Right renal pelvis (tissue), 4 donors: ENCODE data around the gene KLHL25. TPM values are rescaled to one million over a fixed set of nuclear protein-coding genes. Genes with fewer than 3 reads are reported as not detected.
"Not testable (repeated sequence)": the region's sequence is repeated elsewhere in the genome, so short reads cannot be mapped to it uniquely, and the experiment has no call there.

ENCODE experiments used
- DNase-seq, 4 donors: peaks; one replicate each; pipeline ENCODE4 v3.0.0-alpha.2; 2013; ENCODE audit warnings: low read depth in 4 of 4, low spot score in 3 of 4, missing footprints in 1 of 4
- polyA plus RNA-seq, 4 donors: library from polyadenylated mRNA; unstranded; fragments of 120-200 nt; gene quantifications; one replicate each; pipeline ENCODE4 v1.2.1, GENCODE V29; 2013; ENCODE audit not compliant: insufficient read length in 4 of 4

KLHL25 gene
- polyA plus RNA-seq, 4 donors: 10.2 to 14.8 (median 10.4) TPM

DNA sequence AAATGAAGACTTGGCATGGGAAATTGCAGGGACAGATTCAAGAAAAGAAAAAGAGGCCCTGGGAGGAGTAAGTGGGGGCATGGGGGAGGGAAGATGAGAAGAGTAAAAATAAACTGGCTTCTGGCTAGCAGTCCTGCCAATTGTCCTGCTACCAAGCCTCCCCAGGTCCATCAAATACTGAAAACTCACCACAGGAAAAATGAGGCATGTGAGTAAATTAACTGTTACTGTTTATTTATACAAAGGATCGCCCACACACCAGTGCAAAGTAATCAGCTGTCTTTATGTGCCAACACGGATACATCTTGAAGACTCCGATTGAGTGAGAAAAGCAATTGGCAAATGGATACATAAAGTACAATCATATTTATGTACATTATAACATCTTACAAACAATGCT, 10.7 kb upstream of the KLHL25 start:
- no peak for DNase-seq

DNA sequence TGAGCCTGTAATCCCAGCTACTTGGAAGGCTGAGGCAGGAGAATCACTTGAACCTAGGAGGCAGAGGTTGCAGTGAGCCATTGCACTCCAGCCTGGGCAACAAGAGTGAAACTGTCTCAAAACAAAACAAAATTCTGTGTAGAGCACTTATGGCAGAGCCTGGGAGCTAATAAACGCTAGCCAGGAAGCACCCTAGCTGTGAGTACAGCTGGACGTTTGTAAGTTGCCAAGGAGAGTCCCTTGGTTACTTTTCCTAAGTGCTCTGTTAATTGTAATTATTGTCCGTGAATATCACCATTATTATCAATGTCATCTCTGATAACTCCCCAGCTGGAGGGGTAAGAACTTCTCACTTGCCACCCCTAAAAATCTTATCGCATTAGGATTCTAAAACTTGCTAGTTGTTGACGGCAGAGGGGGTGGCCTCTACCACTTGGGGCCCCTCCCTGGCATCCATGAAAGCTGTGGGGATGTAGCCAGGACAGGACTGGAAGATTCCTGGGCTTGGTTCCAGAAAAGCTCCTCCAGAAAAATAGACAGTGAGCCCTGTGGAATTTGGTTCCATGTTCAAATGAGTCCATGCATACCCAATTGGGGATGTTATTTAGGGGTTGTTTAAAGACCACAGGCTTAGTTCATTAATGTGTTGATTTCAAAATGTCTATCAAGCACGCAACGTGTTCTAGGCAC, 9.9 kb upstream of the KLHL25 start:
- no peak for DNase-seq

DNA sequence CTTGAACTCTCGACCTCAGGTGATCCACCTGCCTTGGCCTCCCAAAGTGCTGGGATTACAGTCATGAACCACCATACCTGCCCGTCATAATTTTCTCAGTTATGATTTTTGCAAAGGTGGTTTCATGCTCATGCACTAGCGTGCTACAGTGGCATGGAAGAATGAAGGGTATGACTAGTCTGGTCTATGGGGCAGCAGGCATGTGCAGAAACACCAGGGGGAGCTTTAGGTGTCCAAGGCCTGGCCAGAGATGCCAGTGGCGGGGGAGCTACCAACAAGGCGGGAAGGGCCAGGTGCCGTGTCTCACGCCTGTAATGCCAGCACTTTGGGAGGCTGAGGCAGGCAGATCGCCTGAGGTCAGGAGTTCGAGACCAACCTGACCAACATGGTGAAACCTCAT, 7.9 kb upstream of the KLHL25 start:
- not testable (repeated sequence) for DNase-seq

DNA sequence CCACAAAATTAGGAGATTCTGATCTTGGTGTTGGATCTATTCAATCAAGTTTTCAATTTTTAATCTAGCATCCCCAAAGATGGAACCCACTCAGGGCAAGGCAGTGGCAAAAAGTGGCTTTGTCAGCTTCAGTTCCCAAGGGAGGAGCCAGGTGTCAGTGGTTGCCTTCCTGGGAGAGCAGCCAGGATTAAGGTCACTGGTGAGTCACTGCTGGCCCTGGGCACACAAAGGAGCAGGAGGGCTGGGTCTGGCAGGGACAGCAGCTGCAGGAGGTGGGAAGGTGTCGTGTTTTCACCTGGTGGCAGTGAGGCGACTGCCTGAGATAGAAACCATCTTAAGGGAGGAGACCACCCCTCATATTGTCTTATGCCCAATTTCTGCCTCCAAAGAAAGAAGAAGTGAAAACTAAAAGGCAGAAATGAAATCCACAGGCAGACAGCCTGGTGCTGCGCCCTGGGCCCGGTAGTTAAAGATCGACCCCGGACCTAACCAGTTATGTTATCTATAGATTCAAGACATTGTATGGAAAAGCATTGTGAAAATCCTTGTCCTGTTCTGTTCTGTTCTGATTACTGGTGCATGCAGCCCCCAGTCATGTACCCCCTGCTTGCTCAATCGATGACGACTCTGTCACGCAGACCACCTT, 5.9 kb upstream of the KLHL25 start:
- DNase-seq: no peak

DNA sequence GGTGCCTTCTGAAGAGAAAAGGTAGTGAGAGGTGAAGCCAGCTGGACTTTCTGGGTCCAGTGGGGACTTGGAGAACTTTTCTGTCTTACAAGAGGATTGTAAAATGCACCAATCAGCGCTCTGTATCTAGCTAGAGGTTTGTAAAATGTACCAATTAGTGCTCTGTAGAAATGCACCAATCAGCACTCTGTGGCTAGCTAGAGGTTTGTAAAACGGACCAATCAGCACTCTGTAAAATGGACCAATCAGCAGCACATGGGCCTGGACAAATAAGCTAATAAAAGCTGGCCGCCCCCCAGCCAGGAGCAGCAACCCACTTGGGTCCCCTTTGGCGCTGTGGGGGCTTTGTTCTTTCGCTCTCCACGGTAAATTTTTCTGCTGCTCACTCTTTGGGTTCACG, 1.6 kb upstream of the KLHL25 start:
- not testable (repeated sequence) for DNase-seq

DNA sequence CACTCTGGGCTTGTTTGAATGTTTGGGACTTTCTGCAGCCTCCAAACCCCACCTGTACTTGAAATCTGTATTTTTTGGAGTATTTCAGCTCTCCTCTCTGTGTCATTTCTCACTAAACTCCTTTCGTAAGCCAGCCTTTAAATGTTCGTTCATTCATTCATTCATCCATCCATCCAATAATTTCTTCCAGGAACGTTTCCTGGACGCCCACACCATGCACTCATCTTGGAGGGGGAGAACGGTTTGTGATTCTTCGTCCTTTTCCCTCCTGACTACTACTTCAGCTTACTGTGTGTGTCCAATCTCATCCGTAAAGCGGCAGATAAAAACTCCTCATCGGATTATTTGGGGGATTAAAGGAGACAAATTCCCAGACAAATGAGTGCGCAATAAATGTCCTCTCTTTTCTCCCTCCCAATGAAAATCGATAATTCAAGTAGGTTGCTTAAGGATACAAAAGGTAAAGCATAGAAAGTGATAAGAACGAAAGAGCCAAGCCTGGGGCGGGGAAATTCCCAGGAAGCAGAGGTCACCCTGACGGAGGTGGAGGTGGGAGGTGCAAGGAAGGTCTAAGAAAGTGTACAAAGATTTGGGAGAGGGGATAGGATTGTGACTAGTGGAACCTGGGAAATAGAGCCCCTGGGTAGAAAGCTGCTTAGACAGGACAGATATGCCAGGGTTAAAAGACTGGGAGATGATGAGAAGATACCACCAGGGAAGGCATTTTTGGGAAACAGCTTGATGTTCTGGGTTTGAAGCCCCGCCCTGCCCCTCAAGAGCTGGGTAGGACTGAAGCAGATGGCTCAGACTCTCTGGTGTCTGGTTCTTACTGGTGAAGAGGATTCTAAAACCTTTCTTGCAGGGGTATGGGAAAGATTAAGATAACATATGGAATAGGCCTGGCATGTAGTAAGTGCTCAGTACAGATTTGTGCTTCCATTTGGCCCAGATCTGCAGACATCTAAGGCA, 896 bp upstream of the KLHL25 start:
- no peak for DNase-seq

DNA sequence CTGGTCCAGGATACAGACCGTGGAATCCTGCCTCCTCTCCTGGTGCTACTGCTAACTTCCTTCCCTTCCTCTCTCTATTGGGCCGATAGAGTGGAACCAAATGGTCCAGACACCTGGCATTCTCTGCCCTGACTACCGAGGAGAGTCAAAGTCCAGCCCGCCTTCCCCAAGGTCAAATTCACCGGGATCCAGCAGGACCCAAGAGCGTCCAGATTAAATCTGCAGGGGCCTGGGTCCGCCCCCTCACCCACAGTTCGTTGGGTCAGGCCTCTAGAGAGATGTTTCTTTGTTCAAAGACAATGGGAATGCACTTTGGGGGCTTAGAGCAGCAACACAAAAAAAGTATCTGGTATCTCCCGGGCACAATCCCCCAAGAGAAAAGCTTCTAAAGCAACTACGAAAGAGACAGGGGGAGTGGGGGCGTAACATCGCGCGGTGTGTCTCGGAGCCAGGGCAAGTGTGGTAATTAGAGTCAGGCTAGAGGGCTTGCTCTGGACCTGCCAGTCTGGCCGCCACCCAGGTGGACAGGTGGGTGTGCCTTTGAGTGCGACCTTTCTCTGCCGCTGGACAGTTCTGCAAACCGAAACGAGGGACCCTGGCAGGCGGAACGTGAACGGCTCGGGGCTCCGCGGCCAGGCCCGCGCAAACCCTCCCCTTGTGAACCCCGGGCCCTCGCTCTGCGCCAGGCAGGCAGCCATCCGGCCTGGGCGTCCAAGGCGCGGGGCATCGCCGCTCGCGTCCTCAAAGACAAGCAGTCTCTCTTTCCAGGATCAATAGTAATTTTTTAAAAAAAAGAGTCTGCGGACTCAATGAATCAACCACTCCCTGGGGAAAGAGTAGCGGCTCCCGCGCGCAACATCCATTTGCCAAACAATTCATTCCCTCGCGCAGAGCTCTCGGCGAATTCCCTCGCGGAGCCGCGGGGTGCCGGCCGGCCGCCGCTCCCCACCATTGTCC, 806 bp downstream of the KLHL25 start:
- DNase-seq: no peak

DNA sequence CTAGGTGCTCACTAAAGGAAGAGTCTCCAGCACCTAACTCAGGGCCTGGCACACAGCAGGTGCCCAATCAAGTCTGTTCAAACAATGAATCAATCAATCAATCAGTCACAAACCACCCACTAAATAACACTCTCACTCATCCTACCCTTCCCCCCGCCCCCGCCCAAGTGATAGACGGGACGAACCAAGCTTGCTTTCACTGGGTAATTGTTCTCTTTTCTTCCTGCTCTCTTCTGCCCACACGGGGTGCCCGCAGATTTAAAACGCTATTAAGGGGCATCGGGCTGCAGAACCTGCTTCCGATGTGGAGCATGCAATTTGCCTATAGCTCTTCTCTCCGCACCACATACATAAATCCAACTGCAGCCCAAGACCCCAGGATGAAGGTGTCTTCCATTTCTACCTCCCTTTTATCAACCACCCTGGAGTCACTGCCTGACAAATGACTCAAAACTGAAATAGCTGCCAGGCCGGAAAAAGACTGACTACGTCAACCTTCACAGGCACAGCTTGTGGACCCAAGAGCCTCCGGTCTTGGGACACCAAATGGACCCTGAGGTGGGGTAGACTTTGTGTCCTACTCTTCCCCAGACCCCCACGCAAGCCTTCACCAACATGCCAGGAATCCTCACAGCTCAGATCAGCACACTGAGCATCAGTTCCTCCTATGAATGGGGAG, 1.7 kb downstream of the KLHL25 start:
- DNase-seq: no peak

DNA sequence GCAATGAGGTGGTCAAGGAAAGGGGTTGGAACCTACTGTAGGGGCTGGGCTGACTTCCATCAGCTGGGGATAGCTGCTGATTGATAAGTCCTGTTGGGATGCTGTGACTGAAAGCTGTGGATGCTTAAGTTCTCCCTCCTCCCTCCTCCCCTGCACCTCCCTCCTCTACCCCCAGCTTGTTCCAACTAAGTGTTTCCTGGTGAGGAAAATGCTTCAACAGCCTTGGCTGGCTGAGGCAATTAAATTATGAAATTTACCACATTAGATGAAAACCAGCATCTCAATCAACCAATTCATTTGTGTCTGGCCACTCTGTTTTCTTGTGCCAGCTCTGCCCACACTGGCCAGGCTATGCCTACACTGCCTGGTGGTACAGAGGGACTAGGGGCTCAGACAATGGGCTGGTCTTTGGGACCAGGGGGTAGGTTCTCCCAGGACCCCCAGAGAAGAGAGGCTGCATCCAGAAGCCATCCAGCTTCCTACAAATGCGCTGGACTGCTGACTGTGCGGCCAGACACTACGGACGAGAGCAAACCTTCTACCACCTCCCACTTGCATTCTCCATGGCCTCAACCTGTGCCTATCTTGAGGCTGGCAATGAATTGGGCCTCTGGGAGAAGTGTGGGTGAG, 2.5 kb downstream of the KLHL25 start:
- no peak for DNase-seq

DNA sequence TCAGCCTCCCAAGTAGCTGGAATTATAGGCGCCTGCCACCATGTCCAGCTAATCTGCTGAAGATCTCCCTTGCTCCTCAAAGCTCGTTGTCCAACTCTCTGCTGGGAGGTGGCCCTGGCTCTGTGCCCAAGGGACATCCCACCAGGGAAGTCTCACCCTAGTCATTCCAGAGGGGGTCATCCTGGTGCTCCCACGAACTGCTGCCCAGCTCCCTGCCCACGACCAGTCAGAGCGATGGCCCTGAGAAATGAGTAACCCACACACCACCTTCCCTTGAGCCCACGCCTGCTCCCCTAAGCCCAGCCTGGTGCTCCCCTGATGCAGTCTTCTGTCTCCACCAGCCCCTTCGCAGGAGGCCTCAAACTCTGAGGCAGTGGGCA, 5.2 kb downstream of the KLHL25 start:
- no peak for DNase-seq

DNA sequence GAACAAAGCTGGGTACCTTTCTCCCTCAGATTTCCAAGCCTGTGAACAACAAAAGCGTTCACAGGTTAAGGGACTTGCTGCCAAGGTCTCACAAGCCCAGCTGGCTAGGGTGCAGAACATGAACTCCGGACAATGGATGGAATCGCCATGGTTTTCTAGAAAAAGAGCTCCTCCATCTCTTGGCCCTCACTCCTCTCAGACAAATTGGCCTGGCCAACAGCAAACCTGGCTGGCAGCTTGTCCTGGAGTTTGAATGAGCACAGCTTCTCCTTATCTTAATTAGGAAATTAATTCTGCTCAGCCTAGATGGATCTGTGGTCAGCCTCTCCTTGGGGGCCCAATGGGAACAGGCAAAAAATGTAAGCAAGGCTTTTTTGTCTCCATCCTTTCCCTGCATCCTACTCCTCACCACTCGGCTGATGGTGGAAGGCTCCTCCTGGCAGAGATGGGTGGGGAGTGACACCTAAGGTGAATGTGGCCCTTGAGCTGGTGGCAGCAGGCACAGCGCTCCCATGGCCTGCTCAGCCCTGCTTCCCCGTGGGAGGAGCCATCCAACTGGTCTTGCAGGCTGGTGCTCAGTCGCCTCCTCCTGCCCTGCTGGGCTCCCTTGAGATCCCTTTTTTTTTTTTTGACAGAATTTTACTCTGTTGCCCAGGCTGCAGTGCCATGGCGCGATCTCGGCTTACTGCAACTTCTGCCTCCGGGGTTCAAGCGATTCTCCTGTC, 5.8 kb downstream of the KLHL25 start:
- DNase-seq: no peak

DNA sequence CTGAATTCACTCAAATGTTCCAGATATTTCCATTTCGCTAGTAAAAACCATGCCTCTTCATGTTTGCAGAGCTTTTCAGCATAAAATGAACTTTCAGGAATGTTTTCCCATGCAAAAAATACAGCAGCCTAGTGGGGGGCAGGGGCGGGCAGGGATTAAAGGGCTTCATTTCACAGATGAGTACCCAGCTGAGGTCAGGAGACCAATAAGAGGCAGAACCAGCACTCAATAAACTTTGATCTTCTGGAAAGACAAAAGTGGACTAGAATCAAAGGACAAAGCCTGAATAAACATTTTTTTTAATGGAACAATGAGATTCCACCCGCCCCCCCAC, 8.0 kb downstream of the KLHL25 start:
- no peak for DNase-seq

DNA sequence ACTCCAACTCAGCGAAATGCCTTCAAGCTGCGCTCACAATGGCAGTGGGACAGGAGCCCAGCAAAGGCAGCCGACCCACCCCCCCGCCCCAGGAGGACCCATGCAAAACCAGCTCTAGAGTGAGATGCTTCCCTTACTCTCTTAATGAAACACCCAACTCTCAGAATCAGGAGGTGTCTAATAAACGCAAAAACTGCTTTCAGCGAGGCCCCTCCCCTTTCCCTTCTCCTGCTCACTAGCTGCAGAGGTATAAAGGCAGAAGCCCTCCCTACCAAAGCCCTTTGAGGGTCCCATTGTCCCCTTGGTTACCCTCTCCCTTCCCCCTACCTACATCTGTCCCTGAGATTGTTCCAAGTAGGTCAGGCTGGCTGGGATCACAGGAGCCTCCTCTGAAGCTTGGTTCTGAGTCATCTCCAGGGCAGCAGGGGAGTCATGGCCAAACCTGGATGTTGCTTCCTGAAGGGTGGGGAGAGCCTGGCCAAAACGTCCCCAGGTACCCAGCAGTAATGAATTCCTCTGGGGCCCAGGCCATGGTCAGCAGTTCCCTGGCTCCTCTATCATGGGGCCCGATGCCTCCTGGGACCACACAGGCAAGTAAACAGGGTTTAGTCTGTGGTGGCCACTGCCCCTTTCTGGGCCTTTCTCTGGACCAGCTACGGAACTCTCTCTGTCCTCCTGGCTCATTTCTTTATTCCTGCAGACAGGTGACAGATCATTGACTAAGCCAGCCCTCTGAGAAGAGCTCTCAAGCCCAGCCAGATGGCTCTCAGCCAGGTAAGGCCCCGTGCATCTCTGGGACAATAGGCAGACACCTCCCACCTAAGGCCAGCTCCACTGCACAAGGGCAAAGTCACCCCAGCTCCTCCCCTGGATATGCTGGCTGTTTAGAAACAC, 8.6 kb downstream of the KLHL25 start:
- no peak for DNase-seq

DNA sequence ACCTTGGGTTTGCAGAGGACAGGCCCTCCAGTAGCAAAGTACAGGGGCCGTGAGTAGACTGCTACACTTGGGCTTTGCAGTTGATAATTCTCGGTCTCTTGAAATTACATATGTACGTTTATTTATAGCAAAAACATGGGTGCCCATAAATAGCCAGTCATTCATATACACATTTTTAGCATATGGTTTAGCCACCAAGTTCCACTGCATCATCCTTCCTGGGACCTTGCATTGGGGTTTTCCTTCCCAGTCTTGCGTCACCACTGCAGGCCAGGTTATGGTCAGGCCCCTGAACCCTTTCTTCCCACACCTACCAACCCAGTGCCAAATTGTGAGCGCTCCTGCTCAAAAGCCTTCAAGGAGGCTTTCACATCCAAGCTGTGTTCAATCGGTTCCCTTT, 12.7 kb downstream of the KLHL25 start:
- no peak for DNase-seq

DNA sequence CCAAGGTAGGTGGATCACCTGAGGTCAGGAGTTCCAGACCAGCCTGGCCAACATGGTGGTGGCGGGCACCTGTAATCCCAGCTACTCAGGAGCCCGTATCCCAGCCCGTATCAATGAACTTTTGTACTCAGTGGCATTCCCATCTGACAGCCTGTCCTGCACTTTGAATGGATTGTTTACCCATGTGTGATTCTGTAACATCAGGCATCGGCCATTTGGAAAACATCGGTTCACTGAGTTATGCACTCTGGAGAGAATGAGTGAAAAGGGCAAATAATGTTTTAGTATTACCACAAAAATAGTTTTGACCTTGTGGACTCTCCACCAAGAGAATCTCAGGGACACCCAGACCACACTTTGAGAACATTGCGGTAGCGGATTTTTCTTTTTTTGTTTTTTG, 13.6 kb downstream of the KLHL25 start:
- no peak for DNase-seq

DNA sequence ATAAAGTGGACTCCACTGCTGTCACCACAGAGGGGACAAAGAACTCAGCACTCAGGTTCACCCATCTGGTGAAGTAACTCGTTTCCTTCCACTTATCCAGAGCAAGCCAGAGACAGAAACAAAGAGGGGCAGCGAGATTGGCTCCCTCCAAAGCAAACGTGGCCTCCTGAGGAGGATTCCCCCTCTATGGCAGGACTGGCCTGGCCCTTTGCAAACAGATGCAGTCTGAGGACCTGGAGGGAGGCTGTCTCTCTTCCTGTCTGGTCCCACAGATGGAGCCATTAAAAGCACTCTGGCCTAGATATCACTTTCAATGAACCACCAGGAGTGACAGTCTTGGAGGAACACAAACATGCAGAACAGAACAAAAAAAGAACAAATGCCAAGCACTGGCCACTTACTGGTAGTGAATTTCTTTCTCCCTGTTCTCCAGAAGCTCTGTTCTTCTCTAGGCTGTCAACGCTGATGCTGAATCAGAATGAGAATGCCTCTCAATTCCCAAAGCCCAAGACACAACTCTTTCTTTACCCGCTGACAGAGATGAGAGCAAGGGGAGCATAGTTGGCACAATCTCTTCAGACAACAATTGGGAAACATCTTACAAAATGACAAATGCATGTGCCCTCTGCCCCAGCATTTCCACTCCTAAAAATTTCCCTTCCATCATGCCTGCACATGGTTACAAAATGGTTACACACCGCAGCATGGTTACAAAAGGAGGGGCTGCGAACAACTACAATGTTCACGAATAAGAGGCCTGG, 14.3 kb downstream of the KLHL25 start:
- no peak for DNase-seq

DNA sequence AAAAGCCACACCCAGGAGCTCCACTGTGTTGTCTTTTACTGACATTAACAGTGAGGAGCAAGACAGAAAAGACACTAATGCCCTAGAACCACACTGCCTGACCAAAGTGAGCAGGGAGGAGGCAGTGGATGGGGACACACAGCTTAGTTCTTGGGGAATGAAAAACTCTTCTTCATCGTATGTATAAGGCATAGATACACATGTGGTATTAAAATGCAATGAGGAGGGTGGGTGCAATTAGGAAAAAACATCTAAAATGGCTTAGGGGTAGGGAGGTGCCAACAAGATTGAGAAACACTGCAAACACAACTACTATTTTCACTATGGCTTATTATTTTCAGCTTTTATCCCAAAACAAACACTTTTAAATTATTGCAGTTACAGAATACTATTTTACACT, 15.5 kb downstream of the KLHL25 start:
- no peak for DNase-seq
